Measurements from ENCODE around the gene MEST. TPM values are rescaled to one million over a fixed set of nuclear protein-coding genes. Genes with fewer than 3 reads are reported as not detected.

The MEST gene
- polyA plus RNA-seq, 4 donors, result 15.9 to 119 (median 21.1) TPM

GRCh38 chr7:130543487-130544010 is 51.7 kb downstream of the MEST start:
- WGBS, 3 donors, result 93 to 100% (median 95%) methylated on average over 2 of the region's 2 CpGs
- no peak overlapping the region for H3K4me3 ChIP-seq (ENCODE audit: low read depth in 1 of 3, low read length in 3 of 3)
- H3K36me3 ChIP-seq (ENCODE audit: control insufficient read depth in 3 of 3, insufficient read depth in 2 of 3, low read depth in 1 of 3, low read length in 3 of 3), result peaks cover 0 to 15% (median 6%) of the 10 kb centered on the region in 3 donors
- no peak overlapping the region for H3K27ac ChIP-seq (ENCODE audit: low read depth in 1 of 3, low read length in 2 of 3)
- no peaks in the 10 kb centered on the region for H3K9me3 ChIP-seq (ENCODE audit: control insufficient read depth in 2 of 2, insufficient read depth in 1 of 2, low read depth in 1 of 2, low read length in 1 of 2)
- no peak for DNase-seq
- no peaks in the 10 kb centered on the region for H3K27me3 ChIP-seq (ENCODE audit: control insufficient read depth in 3 of 3, insufficient read depth in 3 of 3, low read length in 3 of 3)
- no peaks in the 10 kb centered on the region for H3K4me1 ChIP-seq (ENCODE audit: control insufficient read depth in 3 of 3, insufficient read depth in 2 of 3, low read depth in 1 of 3, low read length in 2 of 3)
- no peak for FAIRE-seq

- Histone ChIP-seq H3K36me3 (ENCODE audit: control insufficient read depth in 3 of 3, insufficient read depth in 2 of 3, low read depth in 1 of 3, low read length in 3 of 3) (peaks cover 0 to 17% (median 6%) of the 10 kb centered on the region in 3 donors), H3K9me3 (ENCODE audit: control insufficient read depth in 2 of 2, insufficient read depth in 1 of 2, low read depth in 1 of 2, low read length in 1 of 2) (no peaks in the 10 kb centered on the region), H3K27me3 (ENCODE audit: control insufficient read depth in 3 of 3, insufficient read depth in 3 of 3, low read length in 3 of 3) (no peaks in the 10 kb centered on the region), H3K27ac (ENCODE audit: low read depth in 1 of 3, low read length in 2 of 3) (no peak overlapping the region), H3K4me1 (ENCODE audit: control insufficient read depth in 3 of 3, insufficient read depth in 2 of 3, low read depth in 1 of 3, low read length in 2 of 3) (no peaks in the 10 kb centered on the region), H3K4me3 (ENCODE audit: low read depth in 1 of 3, low read length in 3 of 3) (no peak overlapping the region)
- DNase-seq, result no peak
- no peak for FAIRE-seq
- 94 to 97% (median 94%) methylated on average over 1 of the region's 1 CpG for WGBS, 3 donors
These were observed 52.5 kb downstream of the MEST start for GRCh38 chr7:130544356-130544755.

GRCh38 chr7:130553398-130554029 is 61.6 kb downstream of the MEST start:
- 91 to 96% (median 94%) methylated on average over 3 of the region's 3 CpGs for WGBS, 3 donors

GRCh38 chr7:130554481-130554880 is 62.6 kb downstream of the MEST start:
- no peak for DNase-seq
- no peak overlapping the region for H3K27ac ChIP-seq (ENCODE audit: low read depth in 1 of 3, low read length in 2 of 3)
- no peaks in the 10 kb centered on the region for H3K27me3 ChIP-seq (ENCODE audit: control insufficient read depth in 3 of 3, insufficient read depth in 3 of 3, low read length in 3 of 3)
- no peaks in the 10 kb centered on the region for H3K4me1 ChIP-seq (ENCODE audit: control insufficient read depth in 3 of 3, insufficient read depth in 2 of 3, low read depth in 1 of 3, low read length in 2 of 3)
- peaks cover 0 to 16% (median 3%) of the 10 kb centered on the region in 3 donors for H3K36me3 ChIP-seq (ENCODE audit: control insufficient read depth in 3 of 3, insufficient read depth in 2 of 3, low read depth in 1 of 3, low read length in 3 of 3)
- WGBS, 3 donors, result 84 to 92% (median 89%) methylated on average over 3 of the region's 3 CpGs
- H3K9me3 ChIP-seq (ENCODE audit: control insufficient read depth in 2 of 2, insufficient read depth in 1 of 2, low read depth in 1 of 2, low read length in 1 of 2), result peaks cover 0 to 6% of the 10 kb centered on the region in 2 donors
- no peak overlapping the region for H3K4me3 ChIP-seq (ENCODE audit: low read depth in 1 of 3, low read length in 3 of 3)
- no peak for FAIRE-seq

More at GRCh38 chr7:130553398-130554029, 61.6 kb downstream of the MEST start:
- FAIRE-seq, result no peak
- no peak for DNase-seq
- Histone ChIP-seq H3K27me3 (ENCODE audit: control insufficient read depth in 3 of 3, insufficient read depth in 3 of 3, low read length in 3 of 3) (no peaks in the 10 kb centered on the region), H3K36me3 (ENCODE audit: control insufficient read depth in 3 of 3, insufficient read depth in 2 of 3, low read depth in 1 of 3, low read length in 3 of 3) (peaks cover 0 to 14% (median 3%) of the 10 kb centered on the region in 3 donors), H3K27ac (ENCODE audit: low read depth in 1 of 3, low read length in 2 of 3) (no peak overlapping the region), H3K9me3 (ENCODE audit: control insufficient read depth in 2 of 2, insufficient read depth in 1 of 2, low read depth in 1 of 2, low read length in 1 of 2) (peaks cover 0 to 3% of the 10 kb centered on the region in 2 donors), H3K4me1 (ENCODE audit: control insufficient read depth in 3 of 3, insufficient read depth in 2 of 3, low read depth in 1 of 3, low read length in 2 of 3) (no peaks in the 10 kb centered on the region), H3K4me3 (ENCODE audit: low read depth in 1 of 3, low read length in 3 of 3) (no peak overlapping the region)

Other genes starting within 250 kb of the MEST start
- gene CPA2, start 225.2 kb upstream of the MEST start, polyA plus RNA-seq, result 10 to 100 TPM; 12.9 to 25.4 (median 15.1) TPM
- gene CPA4, start 198.9 kb upstream of the MEST start, polyA plus RNA-seq, result under 1 TPM in 2 of 4 donors, not detected in 2; 0.09 to 0.21 TPM
- under 1 TPM in 2 of 4 donors, not detected in 2; 0.04 to 0.68 TPM for gene CPA5, start 147.3 kb upstream of the MEST start, polyA plus RNA-seq
- 10 to 100 TPM in 2 of 4 donors, 1 to 10 TPM in 1, under 1 TPM in 1; 0.28 to 12.7 (median 8.9) TPM for gene CPA1, start 111.6 kb upstream of the MEST start, polyA plus RNA-seq
- gene CEP41, start 51.1 kb upstream of the MEST start, polyA plus RNA-seq, result 10 to 100 TPM in 1 of 4 donors, 1 to 10 TPM in 2, not detected in 1; 3.0 to 11.8 (median 6.2) TPM
- gene COPG2, start 176.7 kb downstream of the MEST start, polyA plus RNA-seq, result 10 to 100 TPM in 2 of 4 donors, 1 to 10 TPM in 2; 5.1 to 17.8 (median 10.7) TPM
- gene TSGA13, start 194.5 kb downstream of the MEST start, polyA plus RNA-seq, result not detected
- under 1 TPM in 1 of 4 donors, not detected in 3; 0.04 TPM for gene KLF14, start 242.1 kb downstream of the MEST start, polyA plus RNA-seq

Data from small intestine (tissue), 7 donors.